Mucosa of descending colon (tissue), 3 donors: ENCODE measurements around the gene HBA1. TPM values are rescaled to one million over a fixed set of nuclear protein-coding genes. Genes with fewer than 3 reads are reported as not detected.

Experiments
- ATAC-seq: fragments of 200-7000 bp; cut with Tn5 transposase; one replicate; pipeline ENCODE4 v1.9.1; 2020; ENCODE audit warnings: mild to moderate bottlenecking, moderate library complexity
- DNase-seq, 3 donors: peaks; one replicate each; pipeline ENCODE4 v3.0.0-alpha.2; 2020
- H3K36me3 ChIP-seq: fragments of 200-600 bp; one replicate; pipeline ENCODE4 v1.8.0; 2021; ENCODE audit warnings: low read depth, mild to moderate bottlenecking
- H3K4me1 ChIP-seq: fragments of 200-600 bp; one replicate; pipeline ENCODE4 v1.8.0; 2021; ENCODE audit warnings: low read depth, mild to moderate bottlenecking
- H3K4me3 ChIP-seq: fragments of 200-600 bp; one replicate; pipeline ENCODE4 v1.8.0; 2021; ENCODE audit warnings: mild to moderate bottlenecking
- H3K9me3 ChIP-seq: fragments of 200-600 bp; one replicate; pipeline ENCODE4 v1.8.0; 2021; ENCODE audit warnings: mild to moderate bottlenecking
- intact Hi-C, 2 donors: fragments of 100-400 bp; cut with DNase I in 1 of 2; cut with micrococcal nuclease in 1 of 2; formaldehyde crosslinking; loops; one replicate each; pipeline versions ENCODE4 v1.11.0 to v1.11.1; 2022; cut with DNase I, micrococcal nuclease
- total RNA-seq, 3 donors: library from RNA; stranded (reverse); fragmentation: NEBNext Ultra II Directional in 2 of 3; extraction: Animal tissue kit (Norgen Biotek cat#: 25700) in 2 of 3; gene quantifications; one replicate each; pipeline versions ENCODE4 v1.2.1 to v1.2.4, GENCODE V29; 2021 to 2023
- TF ChIP-seq, protein P1 (sequence below): fragments of 200-600 bp; IDR thresholded peaks from one replicate; pipeline ENCODE4 v1.8.0; 2022; ENCODE audit warnings: antibody characterized with exemption, mild to moderate bottlenecking
- donor health status: DM: no; HTN: no; CAD: no; lungs with moderate emphysema.
- donor health status: DM: no; HTN: no; CAD: no.
- donor health status: DM: no; HTN: yes; CAD: no.

The HBA1 gene
- total RNA-seq, 3 donors from 2014 or later = 4.3 to 8.5 TPM; not detected in 1

DNA sequence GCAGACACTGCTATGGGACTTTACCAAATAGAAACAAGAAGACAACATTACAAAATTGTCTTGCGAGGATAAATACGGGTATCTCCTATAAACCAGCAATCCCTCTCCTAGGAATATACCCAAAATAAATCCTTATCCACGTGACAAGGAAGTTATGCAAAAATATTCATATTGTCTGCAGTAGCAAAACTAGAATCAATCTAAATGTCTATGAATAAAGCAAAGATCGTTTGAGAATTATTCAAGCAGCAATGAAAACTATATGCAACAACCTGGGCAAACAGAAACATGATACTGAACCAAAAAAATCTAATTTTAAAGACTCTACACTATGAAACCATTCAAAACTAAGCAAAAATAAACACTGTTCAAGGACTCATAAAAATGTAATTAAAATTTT lies 43.5 kb downstream of the HBA1 start:
- TF ChIP-seq, protein P1, sequence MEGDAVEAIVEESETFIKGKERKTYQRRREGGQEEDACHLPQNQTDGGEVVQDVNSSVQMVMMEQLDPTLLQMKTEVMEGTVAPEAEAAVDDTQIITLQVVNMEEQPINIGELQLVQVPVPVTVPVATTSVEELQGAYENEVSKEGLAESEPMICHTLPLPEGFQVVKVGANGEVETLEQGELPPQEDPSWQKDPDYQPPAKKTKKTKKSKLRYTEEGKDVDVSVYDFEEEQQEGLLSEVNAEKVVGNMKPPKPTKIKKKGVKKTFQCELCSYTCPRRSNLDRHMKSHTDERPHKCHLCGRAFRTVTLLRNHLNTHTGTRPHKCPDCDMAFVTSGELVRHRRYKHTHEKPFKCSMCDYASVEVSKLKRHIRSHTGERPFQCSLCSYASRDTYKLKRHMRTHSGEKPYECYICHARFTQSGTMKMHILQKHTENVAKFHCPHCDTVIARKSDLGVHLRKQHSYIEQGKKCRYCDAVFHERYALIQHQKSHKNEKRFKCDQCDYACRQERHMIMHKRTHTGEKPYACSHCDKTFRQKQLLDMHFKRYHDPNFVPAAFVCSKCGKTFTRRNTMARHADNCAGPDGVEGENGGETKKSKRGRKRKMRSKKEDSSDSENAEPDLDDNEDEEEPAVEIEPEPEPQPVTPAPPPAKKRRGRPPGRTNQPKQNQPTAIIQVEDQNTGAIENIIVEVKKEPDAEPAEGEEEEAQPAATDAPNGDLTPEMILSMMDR = no peak
- no peak overlapping the region for H3K4me3 ChIP-seq
- no peaks in the 10 kb centered on the region for H3K4me1 ChIP-seq
- no peaks in the 10 kb centered on the region for H3K9me3 ChIP-seq
- ATAC-seq = no peak
- intact Hi-C loops = no loop called here
- no peaks in the 10 kb centered on the region for H3K36me3 ChIP-seq
- no peak for DNase-seq

Other genes starting within 250 kb of the HBA1 start
- 10 to 100 TPM; 10.0 to 13.0 (median 12.6) TPM for gene POLR3K, start 123.1 kb upstream of the HBA1 start, total RNA-seq
- gene SNRNP25, start 122.9 kb upstream of the HBA1 start, total RNA-seq = 10 to 100 TPM; 18.8 to 24.9 (median 20.6) TPM
- 10 to 100 TPM; 27.2 to 39.2 (median 36.9) TPM for gene RHBDF1, start 104.0 kb upstream of the HBA1 start, total RNA-seq
- gene MPG, start 98.5 kb upstream of the HBA1 start, total RNA-seq = 10 to 100 TPM; 25.0 to 30.3 (median 29.9) TPM
- gene NPRL3, start 38.0 kb upstream of the HBA1 start, total RNA-seq = 10 to 100 TPM; 20.0 to 27.0 (median 21.0) TPM
- gene HBZ, start 24.0 kb upstream of the HBA1 start, total RNA-seq = under 1 TPM in 1 of 3 donors, not detected in 2; 0.41 TPM
- not detected for gene HBM, start 10.7 kb upstream of the HBA1 start, total RNA-seq
- gene HBA2, start 3.8 kb upstream of the HBA1 start, total RNA-seq = 1 to 10 TPM in 2 of 3 donors, not detected in 1; 2.9 to 3.4 TPM
- not detected for gene HBQ1, start 3.8 kb downstream of the HBA1 start, total RNA-seq
- gene LUC7L, start 52.8 kb downstream of the HBA1 start, total RNA-seq = 10 to 100 TPM; 47.8 to 86.8 (median 67.2) TPM
- gene FAM234A, start 58.1 kb downstream of the HBA1 start, total RNA-seq = 100 to 1,000 TPM in 1 of 3 donors, 10 to 100 TPM in 2; 87.1 to 129 (median 99.1) TPM
- gene RGS11, start 99.3 kb downstream of the HBA1 start, total RNA-seq = 10 to 100 TPM in 1 of 3 donors, 1 to 10 TPM in 2; 2.6 to 10.0 (median 8.1) TPM
- gene ARHGDIG, start 103.9 kb downstream of the HBA1 start, total RNA-seq = 1 to 10 TPM; 1.7 to 6.8 (median 1.9) TPM
- 1 to 10 TPM in 2 of 3 donors, under 1 TPM in 1; 0.23 to 2.8 (median 1.3) TPM for gene PDIA2, start 106.5 kb downstream of the HBA1 start, total RNA-seq
- 10 to 100 TPM; 33.0 to 46.3 (median 40.0) TPM for gene AXIN1, start 176.0 kb downstream of the HBA1 start, total RNA-seq
- gene MRPL28, start 193.9 kb downstream of the HBA1 start, total RNA-seq = 10 to 100 TPM; 39.7 to 53.8 (median 49.1) TPM
- gene PGAP6, start 205.3 kb downstream of the HBA1 start, total RNA-seq = 100 to 1,000 TPM in 1 of 3 donors, 10 to 100 TPM in 2; 77.3 to 134 (median 95.7) TPM
- 100 to 1,000 TPM in 1 of 3 donors, 10 to 100 TPM in 2; 24.5 to 125 (median 43.6) TPM for gene NME4, start 220.5 kb downstream of the HBA1 start, total RNA-seq
- gene DECR2, start 225.2 kb downstream of the HBA1 start, total RNA-seq = 10 to 100 TPM; 39.5 to 64.3 (median 56.0) TPM
- 10 to 100 TPM; 22.3 to 45.6 (median 30.7) TPM for gene RAB11FIP3, start 249.0 kb downstream of the HBA1 start, total RNA-seq